Activated CD4-positive, alpha-beta T cell treated with anti-CD3 and anti-CD28 coated beads for 4 hours (primary cell): ENCODE data around the gene ZC3H10.

Experiments
- DNase-seq, 2 donors: peaks; one replicate each; pipeline ENCODE4 v3.0.0-alpha.2; 2020

ZC3H10 gene

GRCh38 chr12:56128670-56129205 is 10.7 kb downstream of the ZC3H10 start:
- no peak for DNase-seq

GRCh38 chr12:56129206-56129941 is 11.3 kb downstream of the ZC3H10 start:
- DNase-seq, result peak; percentile 58 to 69

- DNase-seq, result no peak
These were observed 12.0 kb downstream of the ZC3H10 start for GRCh38 chr12:56129942-56130495.

GRCh38 chr12:56130876-56131275 is 12.8 kb downstream of the ZC3H10 start:
- DNase-seq, result no peak

GRCh38 chr12:56134897-56135296 is 16.8 kb downstream of the ZC3H10 start:
- DNase-seq, result no peak

- DNase-seq, result no peak
These were observed 19.9 kb downstream of the ZC3H10 start for GRCh38 chr12:56137853-56138571.

- no peak for DNase-seq
These were observed 24.1 kb downstream of the ZC3H10 start for GRCh38 chr12:56141946-56142784.

GRCh38 chr12:56143217-56143616 is 25.2 kb downstream of the ZC3H10 start:
- DNase-seq, result no peak

- DNase-seq, result no peak
These were observed 25.8 kb downstream of the ZC3H10 start for GRCh38 chr12:56143870-56144269.

GRCh38 chr12:56145217-56145616 is 27.2 kb downstream of the ZC3H10 start:
- no peak for DNase-seq

GRCh38 chr12:56146492-56147460 is 28.7 kb downstream of the ZC3H10 start:
- no peak for DNase-seq

- no peak for DNase-seq
These were observed 32.5 kb downstream of the ZC3H10 start for GRCh38 chr12:56150563-56150962.

GRCh38 chr12:56151672-56152131 is 33.6 kb downstream of the ZC3H10 start:
- peak; percentile 65 to 70 for DNase-seq

- DNase-seq, result peak; percentile 92
These were observed 34.2 kb downstream of the ZC3H10 start, which contains the start of gene MYL6B for GRCh38 chr12:56152132-56152755. TSS of gene MYL6B (plus strand) at chr12:56152587. CDS start at chr12:56153919, 1,332 bp downstream.

- no peak for DNase-seq
These were observed 35.0 kb downstream of the ZC3H10 start for GRCh38 chr12:56152756-56153677.

- no peak for DNase-seq
These were observed 35.6 kb downstream of the ZC3H10 start for GRCh38 chr12:56153678-56154065.

- DNase-seq, result no peak
These were observed 36.2 kb downstream of the ZC3H10 start for GRCh38 chr12:56154246-56154771.

GRCh38 chr12:56154818-56155217 is 36.8 kb downstream of the ZC3H10 start:
- DNase-seq, result no peak

GRCh38 chr12:56155256-56155845 is 37.3 kb downstream of the ZC3H10 start:
- DNase-seq, result no peak
